Measurements from ENCODE around the gene CAGE1. TPM values are rescaled to one million over a fixed set of nuclear protein-coding genes. Genes with fewer than 3 reads are reported as not detected.
"Not testable (repeated sequence)": the region's sequence is repeated elsewhere in the genome, so short reads cannot be mapped to it uniquely, and the experiment has no call there.

CAGE1 gene
- total RNA-seq, 1 donor from 2014 or later, result not detected

- Mint-ChIP-seq H3K4me3 (ENCODE audit: unreplicated experiment) (no peak overlapping the region), H3K27me3 (ENCODE audit: low read depth) (peaks cover 1% of the 10 kb centered on the region), H3K36me3 (ENCODE audit: low read depth) (no peaks in the 10 kb centered on the region), H3K9me3 (ENCODE audit: low read depth) (no peaks in the 10 kb centered on the region), H3K27ac (ENCODE audit: unreplicated experiment) (no peak overlapping the region), H3K4me1 (ENCODE audit: low read depth) (peaks cover 4% of the 10 kb centered on the region)
- no peak for TF ChIP-seq CTCF (IDR thresholded peaks at IDR 0.05)
- DNase-seq (ENCODE audit: low spot score), result no peak
These were observed 10.8 kb downstream of the CAGE1 start for GRCh38 chr6:7378740-7379139.

- no peaks in the 10 kb centered on the region for H3K36me3 Mint-ChIP-seq (ENCODE audit: low read depth)
- DNase-seq (ENCODE audit: low spot score), result no peak
- H3K27ac Mint-ChIP-seq (ENCODE audit: unreplicated experiment), result no peak overlapping the region
- no peak overlapping the region for H3K4me3 Mint-ChIP-seq (ENCODE audit: unreplicated experiment)
- no peaks in the 10 kb centered on the region for H3K9me3 Mint-ChIP-seq (ENCODE audit: low read depth)
- peaks cover 5% of the 10 kb centered on the region for H3K4me1 Mint-ChIP-seq (ENCODE audit: low read depth)
- TF ChIP-seq CTCF (IDR thresholded peaks at IDR 0.05), result no peak
- peaks cover 1% of the 10 kb centered on the region for H3K27me3 Mint-ChIP-seq (ENCODE audit: low read depth)
These were observed 11.6 kb downstream of the CAGE1 start for GRCh38 chr6:7377961-7378360.

- Mint-ChIP-seq H3K36me3 (ENCODE audit: low read depth) (no peaks in the 10 kb centered on the region), H3K4me1 (ENCODE audit: low read depth) (peaks cover 5% of the 10 kb centered on the region), H3K27me3 (ENCODE audit: low read depth) (peaks cover under 1% of the 10 kb centered on the region), H3K27ac (ENCODE audit: unreplicated experiment) (no peak overlapping the region), H3K4me3 (ENCODE audit: unreplicated experiment) (no peak overlapping the region), H3K9me3 (ENCODE audit: low read depth) (no peaks in the 10 kb centered on the region)
- no peak for TF ChIP-seq CTCF (IDR thresholded peaks at IDR 0.05)
- DNase-seq (ENCODE audit: low spot score), result no peak
These were observed 15.8 kb downstream of the CAGE1 start for GRCh38 chr6:7373739-7374138.

- H3K4me1 Mint-ChIP-seq (ENCODE audit: low read depth), result no peaks in the 10 kb centered on the region
- no peaks in the 10 kb centered on the region for H3K27me3 Mint-ChIP-seq (ENCODE audit: low read depth)
- no peaks in the 10 kb centered on the region for H3K9me3 Mint-ChIP-seq (ENCODE audit: low read depth)
- no peak for DNase-seq (ENCODE audit: low spot score)
- H3K36me3 Mint-ChIP-seq (ENCODE audit: low read depth), result no peaks in the 10 kb centered on the region
- no peak for TF ChIP-seq CTCF (IDR thresholded peaks at IDR 0.05)
- H3K4me3 Mint-ChIP-seq (ENCODE audit: unreplicated experiment), result no peak overlapping the region
- H3K27ac Mint-ChIP-seq (ENCODE audit: unreplicated experiment), result no peak overlapping the region
These were observed 22.1 kb downstream of the CAGE1 start for GRCh38 chr6:7367408-7367807.

GRCh38 chr6:7351916-7352315, 37.6 kb downstream of the CAGE1 start:
- H3K36me3 Mint-ChIP-seq (ENCODE audit: low read depth); DNase-seq (ENCODE audit: low spot score); H3K27me3 Mint-ChIP-seq (ENCODE audit: low read depth); H3K27ac Mint-ChIP-seq (ENCODE audit: unreplicated experiment); H3K4me3 Mint-ChIP-seq (ENCODE audit: unreplicated experiment): not testable (repeated sequence)
- H3K4me1 Mint-ChIP-seq (ENCODE audit: low read depth), result peaks cover 16% of the 10 kb centered on the region
- H3K9me3 Mint-ChIP-seq (ENCODE audit: low read depth), result peaks cover 12% of the 10 kb centered on the region

GRCh38 chr6:7350591-7350990, 39.0 kb downstream of the CAGE1 start:
- DNase-seq (ENCODE audit: low spot score); H3K27me3 Mint-ChIP-seq (ENCODE audit: low read depth); H3K4me3 Mint-ChIP-seq (ENCODE audit: unreplicated experiment); H3K36me3 Mint-ChIP-seq (ENCODE audit: low read depth); H3K27ac Mint-ChIP-seq (ENCODE audit: unreplicated experiment): not testable (repeated sequence)
- Mint-ChIP-seq H3K4me1 (ENCODE audit: low read depth) (peaks cover 20% of the 10 kb centered on the region), H3K9me3 (ENCODE audit: low read depth) (peaks cover 12% of the 10 kb centered on the region)

- H3K27ac Mint-ChIP-seq (ENCODE audit: unreplicated experiment), result peak overlapping the region; percentile 27
- H3K36me3 Mint-ChIP-seq (ENCODE audit: low read depth); H3K4me3 Mint-ChIP-seq (ENCODE audit: unreplicated experiment); H3K9me3 Mint-ChIP-seq (ENCODE audit: low read depth); H3K27me3 Mint-ChIP-seq (ENCODE audit: low read depth); DNase-seq (ENCODE audit: low spot score): not testable (repeated sequence)
- H3K4me1 Mint-ChIP-seq (ENCODE audit: low read depth), result peaks cover 40% of the 10 kb centered on the region
These were observed 42.0 kb downstream of the CAGE1 start for GRCh38 chr6:7347551-7347997.

GRCh38 chr6:7344773-7345450, 44.6 kb downstream of the CAGE1 start:
- peaks cover 45% of the 10 kb centered on the region for H3K4me1 Mint-ChIP-seq (ENCODE audit: low read depth)
- H3K27ac Mint-ChIP-seq (ENCODE audit: unreplicated experiment); DNase-seq (ENCODE audit: low spot score); H3K9me3 Mint-ChIP-seq (ENCODE audit: low read depth); H3K4me3 Mint-ChIP-seq (ENCODE audit: unreplicated experiment); H3K36me3 Mint-ChIP-seq (ENCODE audit: low read depth); H3K27me3 Mint-ChIP-seq (ENCODE audit: low read depth): not testable (repeated sequence)
